GM12873 (cell line): Measurements from ENCODE around the gene CRMP1.

ENCODE experiments used
- CTCF ChIP-seq: IDR thresholded peaks from 2 replicates; pipeline ENCODE4 v1.5.1; 2012; ENCODE audit warnings: low read depth, mild to moderate bottlenecking, moderate library complexity, low read length, control low read depth; ENCODE audit not compliant: insufficient read depth; ENCODE audit errors: missing control alignments

Gene CRMP1

GRCh38 chr4:5845035-5845905 is 47.6 kb downstream of the CRMP1 start:
- TF ChIP-seq CTCF = no peak

GRCh38 chr4:5843573-5844530 is 49.0 kb downstream of the CRMP1 start:
- no peak for TF ChIP-seq CTCF

- TF ChIP-seq CTCF = no peak
These were observed 50.4 kb downstream of the CRMP1 start for GRCh38 chr4:5842456-5842855.

GRCh38 chr4:5839751-5840674 is 52.9 kb downstream of the CRMP1 start:
- TF ChIP-seq CTCF = no peak

GRCh38 chr4:5839332-5839731 is 53.6 kb downstream of the CRMP1 start:
- TF ChIP-seq CTCF = no peak

GRCh38 chr4:5836943-5837342 is 55.9 kb downstream of the CRMP1 start:
- TF ChIP-seq CTCF = no peak
